HCT116 (cell line): ENCODE results near the gene FAM168A.

Experiments
- CEBPB ChIP-seq: IDR thresholded peaks from 2 replicates; pipeline ENCODE4 v1.6.1; 2012; ENCODE audit warnings: low read depth
- EZH2 ChIP-seq: fragments of 200-600 bp; sonication (generic); IDR thresholded peaks from 2 replicates; pipeline ENCODE4 v1.6.1; 2017; ENCODE audit warnings: antibody characterized with exemption, mixed run types
- JUND ChIP-seq: IDR thresholded peaks from 2 replicates; pipeline ENCODE4 v1.6.1; 2012
- POLR2A ChIP-seq: IDR thresholded peaks from 2 replicates; pipeline ENCODE4 v1.7.0; 2011; ENCODE audit warnings: borderline replicate concordance; ENCODE audit not compliant: insufficient read depth, insufficient read length; ENCODE audit errors: extremely low read depth
- SIN3A ChIP-seq: IDR thresholded peaks from 2 replicates; pipeline ENCODE4 v1.6.1; 2012; ENCODE audit warnings: low read depth
- SRF ChIP-seq: IDR thresholded peaks from 2 replicates; pipeline ENCODE4 v1.6.1; 2012; ENCODE audit warnings: low read depth
- YY1 ChIP-seq: IDR thresholded peaks from 2 replicates; pipeline ENCODE4 v1.6.1; 2011; ENCODE audit warnings: low read length, low read depth, moderate library complexity, mild to moderate bottlenecking; ENCODE audit not compliant: insufficient replicate concordance; ENCODE audit errors: extremely low read depth
- ZFX ChIP-seq: fragments of 450-650 bp; IDR thresholded peaks from 2 replicates; pipeline ENCODE4 v1.6.1; 2017
- ZNF274 ChIP-seq: fragments of 200-500 bp; sonication (Bioruptor generic); IDR thresholded peaks from 2 replicates; pipeline ENCODE4 v1.6.1; 2014; ENCODE audit warnings: mild to moderate bottlenecking, low read depth, low read length, inconsistent platforms
- TF ChIP-seq, protein P1 (sequence below), 3 experiments: fragments of 200-600 bp in 1 of 3; sonication (generic) in 1 of 3; IDR thresholded peaks in 2 of 3; conservative IDR thresholded peaks in 1 of 3; 2 replicates each; pipeline ENCODE4 v1.5.1; 2012 to 2017; ENCODE audit warnings: low read depth in 2 of 3, low read length in 2 of 3, antibody characterized with exemption in 1 of 3, borderline replicate concordance in 1 of 3, control low read depth in 1 of 3, mild to moderate bottlenecking in 1 of 3, mixed read lengths in 1 of 3, mixed run types in 1 of 3, moderate library complexity in 1 of 3; ENCODE audit not compliant: insufficient read depth in 1 of 3

DNA sequence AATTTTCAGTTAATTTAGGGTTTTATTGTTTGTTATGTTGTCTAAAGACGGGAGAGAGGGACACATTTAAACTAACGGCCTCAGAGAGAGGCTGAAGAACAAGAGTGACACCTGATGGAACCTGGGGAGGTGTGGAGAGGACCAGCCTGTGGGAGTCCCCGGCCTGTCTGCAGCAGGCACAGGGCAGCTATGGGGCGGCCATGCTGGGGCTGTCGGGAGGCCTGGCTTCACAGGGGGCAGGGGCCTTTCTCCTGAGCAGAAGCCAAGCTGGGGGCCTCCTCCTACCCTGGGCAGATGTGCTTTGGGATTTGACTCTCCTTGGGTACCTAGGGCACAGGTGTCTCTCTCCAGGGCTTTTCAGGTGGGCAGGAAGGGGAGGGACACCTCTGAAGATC is 199.8 kb downstream of the FAM168A start:
- TF ChIP-seq ZNF274 (no peak), SIN3A (no peak), JUND (no peak), CEBPB (no peak), YY1 (no peak), SRF (no peak), EZH2 (no peak), POLR2A (no peak), ZFX (no peak)
- TF ChIP-seq, protein P1, sequence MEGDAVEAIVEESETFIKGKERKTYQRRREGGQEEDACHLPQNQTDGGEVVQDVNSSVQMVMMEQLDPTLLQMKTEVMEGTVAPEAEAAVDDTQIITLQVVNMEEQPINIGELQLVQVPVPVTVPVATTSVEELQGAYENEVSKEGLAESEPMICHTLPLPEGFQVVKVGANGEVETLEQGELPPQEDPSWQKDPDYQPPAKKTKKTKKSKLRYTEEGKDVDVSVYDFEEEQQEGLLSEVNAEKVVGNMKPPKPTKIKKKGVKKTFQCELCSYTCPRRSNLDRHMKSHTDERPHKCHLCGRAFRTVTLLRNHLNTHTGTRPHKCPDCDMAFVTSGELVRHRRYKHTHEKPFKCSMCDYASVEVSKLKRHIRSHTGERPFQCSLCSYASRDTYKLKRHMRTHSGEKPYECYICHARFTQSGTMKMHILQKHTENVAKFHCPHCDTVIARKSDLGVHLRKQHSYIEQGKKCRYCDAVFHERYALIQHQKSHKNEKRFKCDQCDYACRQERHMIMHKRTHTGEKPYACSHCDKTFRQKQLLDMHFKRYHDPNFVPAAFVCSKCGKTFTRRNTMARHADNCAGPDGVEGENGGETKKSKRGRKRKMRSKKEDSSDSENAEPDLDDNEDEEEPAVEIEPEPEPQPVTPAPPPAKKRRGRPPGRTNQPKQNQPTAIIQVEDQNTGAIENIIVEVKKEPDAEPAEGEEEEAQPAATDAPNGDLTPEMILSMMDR (IDR thresholded peaks at IDR 0.05 in 2 of 3, conservative IDR thresholded peaks at IDR 0.05 in 1 of 3; ENCODE audit: borderline replicate concordance in 1 of 3, insufficient read depth in 1 of 3, low read depth in 2 of 3, low read length in 2 of 3), result no peak
